OCI-M1 (cell line): ENCODE results near the gene CXCL14.
A peak's percentile ranks its signal among the peaks of the same experiment; 100 is the strongest.

Source experiments
- DNase-seq: peaks from one replicate; lab custom pipeline; 2025; lab: John Stamatoyannopoulos, UW

Gene CXCL14

GRCh38 chr5:135543001-135543484 is 35.7 kb downstream of the CXCL14 start:
- DNase-seq = peak; percentile 8

GRCh38 chr5:135541807-135542502 is 36.8 kb downstream of the CXCL14 start:
- no peak for DNase-seq

GRCh38 chr5:135539430-135540005 is 39.3 kb downstream of the CXCL14 start:
- DNase-seq = no peak

GRCh38 chr5:135538261-135538660 is 40.5 kb downstream of the CXCL14 start:
- no peak for DNase-seq

- no peak for DNase-seq
Measured at GRCh38 chr5:135537745-135538144, 41.0 kb downstream of the CXCL14 start.

GRCh38 chr5:135537271-135537670 is 41.5 kb downstream of the CXCL14 start:
- no peak for DNase-seq

- no peak for DNase-seq
Measured at GRCh38 chr5:135535820-135536801, 42.7 kb downstream of the CXCL14 start, which contains the start of gene NEUROG1. NEUROG1 (minus strand) TSS chr5:135535964; CDS start chr5:135535690, 274 bp downstream.

- no peak for DNase-seq
Measured at GRCh38 chr5:135535420-135535819, 43.4 kb downstream of the CXCL14 start.

- no peak for DNase-seq
Measured at GRCh38 chr5:135534609-135535419, 44.0 kb downstream of the CXCL14 start.

GRCh38 chr5:135533794-135534193 is 45.0 kb downstream of the CXCL14 start:
- no peak for DNase-seq

- DNase-seq = no peak
Measured at GRCh38 chr5:135533334-135533733, 45.5 kb downstream of the CXCL14 start.

- DNase-seq = peak; percentile 15
Measured at GRCh38 chr5:135529576-135529975, 49.2 kb downstream of the CXCL14 start.

GRCh38 chr5:135526924-135527323 is 51.9 kb downstream of the CXCL14 start:
- peak; percentile 51 for DNase-seq

GRCh38 chr5:135521964-135522363 is 56.8 kb downstream of the CXCL14 start:
- no peak for DNase-seq
